ENCODE data around the gene KCNJ10.

DNA sequence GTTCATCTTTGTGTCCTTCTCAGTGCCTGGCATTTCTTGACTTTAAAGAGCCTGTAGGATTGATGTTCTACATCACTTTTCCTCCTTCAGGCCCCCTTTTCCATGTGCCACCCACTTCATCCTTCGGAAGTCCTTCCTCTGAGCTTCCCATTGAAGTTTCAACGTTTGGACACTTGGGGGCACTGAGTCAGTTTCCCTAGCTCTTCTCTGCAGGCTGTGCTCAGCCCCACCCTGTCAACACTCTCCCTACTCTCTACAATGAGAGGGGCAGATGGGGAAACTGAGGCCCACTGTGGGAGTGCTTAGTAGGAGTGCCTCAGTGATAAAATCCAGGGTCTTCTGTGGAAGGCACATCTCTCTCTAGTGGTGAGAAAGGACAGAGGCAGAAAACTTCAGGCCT, 11.9 kb downstream of the KCNJ10 start:
- TF ChIP-seq, protein P1, sequence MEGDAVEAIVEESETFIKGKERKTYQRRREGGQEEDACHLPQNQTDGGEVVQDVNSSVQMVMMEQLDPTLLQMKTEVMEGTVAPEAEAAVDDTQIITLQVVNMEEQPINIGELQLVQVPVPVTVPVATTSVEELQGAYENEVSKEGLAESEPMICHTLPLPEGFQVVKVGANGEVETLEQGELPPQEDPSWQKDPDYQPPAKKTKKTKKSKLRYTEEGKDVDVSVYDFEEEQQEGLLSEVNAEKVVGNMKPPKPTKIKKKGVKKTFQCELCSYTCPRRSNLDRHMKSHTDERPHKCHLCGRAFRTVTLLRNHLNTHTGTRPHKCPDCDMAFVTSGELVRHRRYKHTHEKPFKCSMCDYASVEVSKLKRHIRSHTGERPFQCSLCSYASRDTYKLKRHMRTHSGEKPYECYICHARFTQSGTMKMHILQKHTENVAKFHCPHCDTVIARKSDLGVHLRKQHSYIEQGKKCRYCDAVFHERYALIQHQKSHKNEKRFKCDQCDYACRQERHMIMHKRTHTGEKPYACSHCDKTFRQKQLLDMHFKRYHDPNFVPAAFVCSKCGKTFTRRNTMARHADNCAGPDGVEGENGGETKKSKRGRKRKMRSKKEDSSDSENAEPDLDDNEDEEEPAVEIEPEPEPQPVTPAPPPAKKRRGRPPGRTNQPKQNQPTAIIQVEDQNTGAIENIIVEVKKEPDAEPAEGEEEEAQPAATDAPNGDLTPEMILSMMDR (conservative IDR thresholded peaks at IDR 0.05; ENCODE audit: low read length), result peak; percentile 50; the same call in 1 of the 2 replicates
- no peak for TF ChIP-seq EZH2phosphoT487 (IDR thresholded peaks at IDR 0.05; ENCODE audit: borderline replicate concordance, low read depth, low read length)
